GM21447 (cell line): ENCODE data around the gene BRMS1.
"Not testable (repeated sequence)": the region's sequence is repeated elsewhere in the genome, so short reads cannot be mapped to it uniquely, and the experiment has no call there.

Source experiments
- ATAC-seq: cut with Tn5 transposase; IDR thresholded peaks from one replicate; pipeline ENCODE4 v1.9.1; 2021; ENCODE audit not compliant: unreplicated experiment

Gene BRMS1

DNA sequence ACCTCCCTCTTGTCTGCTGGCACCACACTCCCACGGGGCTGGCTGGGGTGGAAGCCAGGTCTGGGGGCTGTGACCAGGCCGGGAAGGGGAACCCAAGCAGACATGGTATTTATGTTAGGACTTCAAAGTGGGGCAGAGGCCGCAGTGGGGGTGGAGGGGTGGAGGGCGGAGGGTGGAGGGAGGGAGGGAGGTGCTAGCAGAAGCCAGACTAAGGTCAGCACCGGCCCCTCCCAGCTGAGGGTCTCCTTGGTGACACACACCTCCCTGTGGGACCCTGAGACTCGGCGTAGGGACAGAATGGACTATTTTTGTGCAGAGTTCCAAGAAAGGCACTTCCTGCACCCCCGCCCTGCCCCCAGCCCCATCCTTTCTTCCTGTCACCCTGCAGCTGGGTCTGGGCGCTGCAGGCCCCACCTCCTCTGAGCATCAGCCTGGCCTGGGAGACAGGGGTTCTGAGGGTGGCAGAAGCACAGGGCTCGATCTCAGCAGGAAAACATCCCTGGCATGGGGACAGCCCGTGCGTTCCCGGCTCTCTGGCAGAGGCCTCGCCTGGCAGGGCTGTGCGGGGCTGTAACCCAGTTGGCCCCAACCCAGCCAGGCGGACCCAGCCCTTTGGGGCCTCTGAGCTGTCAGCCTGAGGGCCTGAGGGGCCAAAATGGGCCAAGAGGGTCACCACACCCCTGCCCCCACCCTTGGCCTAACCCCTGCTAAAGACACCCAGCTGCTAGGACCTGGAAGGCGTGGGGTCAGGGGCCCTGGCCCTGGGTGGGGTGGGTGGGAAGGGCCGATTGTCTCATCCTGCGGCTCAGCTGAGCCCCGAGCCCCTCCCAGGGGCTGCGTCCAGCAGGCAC, 18.4 kb downstream of the BRMS1 start:
- no peak for ATAC-seq

DNA sequence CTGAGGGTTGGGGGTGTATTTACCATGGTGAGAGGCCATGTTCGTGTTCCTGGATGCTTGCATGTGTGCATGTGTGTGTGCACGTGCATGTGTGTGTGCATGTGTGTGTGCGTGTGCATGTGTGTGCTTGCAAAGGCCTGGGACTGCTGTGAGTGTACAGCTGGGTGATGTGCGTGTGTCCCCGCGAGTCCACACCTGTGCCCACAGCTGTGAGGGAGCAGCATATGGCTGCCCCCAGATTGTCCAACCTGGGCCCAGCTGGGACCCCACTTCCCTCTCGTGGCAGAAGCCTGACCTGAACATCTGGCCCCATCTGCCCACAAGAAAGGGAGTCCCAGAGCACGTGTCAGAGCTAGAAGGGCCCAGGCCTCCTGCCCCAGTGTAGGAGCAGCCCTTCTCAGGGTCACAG, 19.6 kb downstream of the BRMS1 start:
- ATAC-seq: no peak

DNA sequence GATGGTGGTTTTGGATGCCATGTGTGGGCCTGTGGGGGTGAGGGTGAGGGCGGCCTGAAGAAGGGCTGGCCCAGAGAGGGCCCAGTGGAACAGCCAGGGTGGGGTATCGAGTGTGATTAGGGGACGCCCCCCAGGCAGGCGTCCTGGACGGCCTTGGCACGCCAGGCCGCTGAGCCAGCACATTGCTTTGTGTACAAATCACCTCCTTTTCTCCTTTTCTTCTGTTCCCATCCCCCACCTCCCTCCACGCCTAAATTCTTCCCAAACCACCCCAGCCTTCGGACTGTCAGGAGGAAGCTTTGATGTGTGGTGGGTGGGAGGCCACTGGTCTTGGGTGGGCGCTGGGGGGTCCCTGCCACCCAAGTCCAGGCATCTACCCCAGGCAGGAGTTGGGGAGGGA, 20.2 kb downstream of the BRMS1 start:
- ATAC-seq: no peak

DNA sequence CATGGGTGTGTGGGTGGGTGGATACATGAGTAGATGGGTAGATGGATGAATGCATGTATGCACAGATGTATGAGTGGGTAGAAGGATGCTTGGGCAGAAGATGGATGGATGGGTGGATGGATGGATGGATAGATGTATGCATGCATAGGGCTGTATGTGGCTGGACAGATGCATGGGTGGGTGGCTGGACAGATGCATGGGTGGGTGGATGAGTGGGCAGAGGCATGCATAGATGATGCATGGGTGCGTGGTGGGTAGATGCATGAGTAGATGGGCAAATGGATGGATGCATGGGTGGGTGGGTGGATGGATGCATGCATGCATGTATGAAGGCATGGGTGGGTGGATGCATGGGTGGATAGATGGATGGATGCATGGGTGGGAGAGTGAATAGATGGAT, 21.2 kb downstream of the BRMS1 start:
- no peak for ATAC-seq

- ATAC-seq: no peak
Measured at GRCh38 chr11:66322732-66323427, 22.0 kb downstream of the BRMS1 start.

GRCh38 chr11:66321606-66322005, 23.3 kb downstream of the BRMS1 start:
- ATAC-seq: no peak

DNA sequence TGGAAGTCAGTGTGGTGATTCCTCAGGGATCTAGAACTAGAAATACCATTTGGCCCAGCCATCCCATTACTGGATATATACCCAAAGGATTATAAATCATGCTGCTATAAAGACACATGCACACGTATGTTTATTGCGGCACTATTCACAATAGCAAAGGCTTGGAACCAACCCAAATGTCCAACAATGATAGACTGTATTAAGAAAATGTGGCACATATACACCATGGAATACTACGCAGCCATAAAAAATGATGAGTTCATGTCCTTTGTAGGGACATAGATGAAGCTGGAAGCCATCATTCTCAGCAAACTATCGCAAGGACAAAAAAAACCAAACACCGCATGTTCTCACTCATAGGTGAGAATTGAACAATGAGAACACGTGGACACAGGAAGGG, 24.2 kb downstream of the BRMS1 start:
- not testable (repeated sequence) for ATAC-seq

DNA sequence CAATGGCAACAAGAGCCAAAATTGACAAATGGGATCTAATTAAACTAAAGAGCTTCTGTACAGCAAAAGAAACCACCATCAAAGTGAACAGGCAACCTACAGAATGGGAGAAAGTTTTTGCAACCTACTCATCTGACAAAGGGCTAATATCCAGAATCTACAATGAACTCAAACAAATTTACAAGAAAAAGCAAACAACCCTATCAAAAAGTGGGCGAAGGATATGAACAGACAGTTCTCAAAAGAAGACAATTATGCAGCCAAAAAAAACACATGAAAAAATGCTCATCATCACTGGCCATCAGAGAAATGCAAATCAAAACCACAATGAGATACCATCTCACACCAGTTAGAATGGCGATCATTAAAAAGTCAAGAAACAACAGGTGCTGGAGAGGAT, 24.6 kb downstream of the BRMS1 start:
- not testable (repeated sequence) for ATAC-seq

- ATAC-seq: no peak
Measured at GRCh38 chr11:66318600-66318970, 26.3 kb downstream of the BRMS1 start.

DNA sequence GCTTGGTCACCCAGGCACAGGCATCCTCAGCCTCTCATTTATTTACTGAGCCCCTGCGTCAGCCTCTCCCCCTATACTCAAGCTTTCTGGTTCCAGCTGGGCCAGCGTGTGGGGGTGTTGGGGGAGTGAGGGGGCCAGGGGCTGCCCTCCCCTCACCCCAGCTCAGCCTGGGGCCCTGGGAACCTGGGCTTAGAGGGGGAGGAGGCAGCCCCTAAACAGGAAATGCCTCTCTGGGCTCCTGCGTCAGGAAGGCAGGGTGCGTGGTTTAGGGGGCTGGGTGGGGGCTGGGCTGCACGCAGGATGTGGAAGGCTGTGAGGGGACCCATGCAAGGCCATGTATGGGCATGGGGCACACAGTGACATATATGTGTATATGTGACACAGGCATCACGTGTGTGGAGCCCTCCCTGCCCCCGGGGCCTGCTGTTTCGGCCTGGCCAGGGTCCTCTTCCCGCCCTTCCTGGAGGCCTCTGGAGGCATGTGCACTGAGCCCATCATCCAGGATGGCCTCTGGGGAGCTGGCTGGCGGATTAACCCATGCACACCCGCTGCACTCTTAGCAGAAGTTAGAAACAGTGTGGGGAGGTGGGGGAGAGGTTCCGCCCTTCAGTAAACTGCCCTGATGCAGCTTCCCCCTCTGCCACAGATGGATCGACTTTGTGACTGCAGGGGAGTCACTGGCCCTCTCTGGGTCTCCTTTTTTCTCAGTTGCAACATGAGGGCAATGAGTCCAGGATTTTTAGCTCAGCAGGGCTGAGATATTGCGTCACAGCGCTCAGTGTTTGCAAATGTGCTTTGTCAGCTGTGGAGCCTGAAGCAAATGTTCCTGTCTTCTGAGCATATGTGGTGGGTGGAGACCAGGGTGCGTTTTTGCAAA, 26.9 kb downstream of the BRMS1 start:
- ATAC-seq: no peak

DNA sequence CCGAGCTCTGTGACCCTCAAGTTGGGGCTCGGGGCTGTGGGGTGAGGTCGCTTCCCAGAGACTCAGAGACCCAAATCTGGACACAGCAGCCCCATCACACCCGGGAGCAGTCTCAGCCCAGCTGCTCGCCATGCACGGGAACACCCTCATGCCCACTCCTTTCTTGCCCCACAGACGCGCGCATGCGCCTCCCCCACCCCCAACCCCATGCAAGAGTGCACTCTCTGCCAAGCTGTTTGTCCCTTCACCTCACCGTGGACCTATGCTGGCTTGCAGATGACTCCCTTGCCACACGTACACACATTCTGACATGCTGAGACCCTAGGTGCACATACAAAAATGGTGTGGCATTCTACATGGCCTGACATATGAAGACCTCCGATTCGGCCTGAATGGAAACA, 27.6 kb downstream of the BRMS1 start:
- no peak for ATAC-seq

DNA sequence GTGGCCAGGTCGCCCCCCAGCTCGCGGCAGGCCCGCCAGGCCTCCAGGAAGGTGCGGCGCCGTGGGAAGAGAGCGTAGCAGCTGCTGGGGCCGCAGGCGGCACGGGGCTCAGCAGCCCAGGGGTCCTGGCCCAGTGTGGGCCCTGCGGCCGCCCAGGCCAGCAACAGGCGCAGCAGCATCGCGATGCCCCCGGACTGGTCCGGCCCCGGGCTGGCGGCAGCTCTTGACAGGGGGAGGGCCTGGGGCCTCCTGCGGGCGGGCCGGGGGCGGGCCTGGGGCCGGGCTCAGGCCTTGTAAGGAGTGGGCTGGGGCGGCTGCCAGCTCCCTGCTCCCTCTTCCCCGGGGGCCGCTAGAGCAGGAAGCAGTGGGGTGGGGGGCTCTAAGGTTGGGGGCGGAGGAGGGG, 28.1 kb downstream of the BRMS1 start, which contains the start of gene CD248:
CD248 (minus strand) TSS at position 196 of the 403 bp plus-strand sequence; CDS start at position 179, 17 bp downstream.
- no peak for ATAC-seq

GRCh38 chr11:66315921-66316811, 28.7 kb downstream of the BRMS1 start:
- ATAC-seq: no peak

GRCh38 chr11:66315498-66315885, 29.4 kb downstream of the BRMS1 start:
- ATAC-seq: no peak

DNA sequence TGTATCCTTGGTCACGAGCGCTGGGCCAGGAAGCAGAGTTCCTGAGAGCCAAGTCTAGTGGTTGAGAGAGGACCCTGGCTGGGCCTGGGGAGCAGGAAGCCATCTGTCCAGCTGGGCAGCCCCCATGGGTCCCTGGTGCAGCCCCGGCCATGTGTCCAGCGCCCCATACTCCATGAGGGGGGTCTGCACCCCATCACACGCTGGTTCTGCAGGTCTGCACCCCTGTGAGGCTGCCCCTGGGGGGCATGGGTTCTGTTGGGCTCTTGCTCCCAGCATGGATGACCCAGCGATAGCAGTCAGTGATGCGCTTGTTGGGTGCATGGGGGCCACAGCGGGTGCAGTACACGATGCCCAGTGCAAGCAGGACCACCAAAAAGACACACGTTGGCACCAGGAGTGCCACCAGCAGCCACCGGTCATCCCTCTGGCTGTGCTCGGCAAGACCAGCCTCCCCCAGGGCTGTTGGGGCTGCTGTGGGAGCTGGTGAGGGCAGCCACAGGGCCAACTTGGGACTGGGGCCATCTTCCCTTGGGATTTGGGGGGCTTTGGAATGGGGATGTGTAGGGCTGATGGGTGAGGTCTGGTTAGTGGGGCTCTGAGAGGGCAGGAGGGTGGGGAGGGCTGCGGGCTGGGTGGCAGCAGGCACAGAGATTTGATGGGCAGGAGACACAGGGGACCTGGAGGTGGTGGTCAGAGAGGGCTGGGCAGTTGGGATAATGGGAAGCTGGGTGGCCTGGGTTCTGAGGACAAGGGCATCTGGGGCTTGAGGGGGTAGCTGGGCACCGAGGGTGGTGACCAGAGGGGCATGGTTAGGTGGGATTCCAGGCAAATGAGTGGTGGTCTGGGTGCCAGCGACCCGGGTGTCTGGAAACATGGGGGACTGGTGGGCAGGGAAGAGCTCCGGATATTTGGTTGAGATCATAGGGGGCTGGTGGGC, 30.1 kb downstream of the BRMS1 start:
- no peak for ATAC-seq

DNA sequence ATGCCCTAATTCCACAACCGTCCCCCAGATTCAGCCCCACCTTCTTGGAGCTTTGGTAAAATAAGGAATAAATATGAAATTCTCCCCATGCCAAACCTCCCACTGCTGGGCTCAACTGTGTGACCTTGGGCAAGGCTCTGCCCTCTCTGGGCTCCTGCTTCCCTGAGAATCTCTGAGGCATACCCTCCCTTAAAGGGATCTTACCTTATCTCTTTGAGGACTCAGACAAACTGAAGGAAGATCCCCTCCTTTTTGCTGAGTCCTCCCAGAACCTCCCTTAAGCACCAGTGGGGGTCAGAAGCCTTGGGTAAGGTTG, 30.8 kb downstream of the BRMS1 start:
- ATAC-seq: no peak

GRCh38 chr11:66313321-66314185, 31.4 kb downstream of the BRMS1 start:
- no peak for ATAC-seq

DNA sequence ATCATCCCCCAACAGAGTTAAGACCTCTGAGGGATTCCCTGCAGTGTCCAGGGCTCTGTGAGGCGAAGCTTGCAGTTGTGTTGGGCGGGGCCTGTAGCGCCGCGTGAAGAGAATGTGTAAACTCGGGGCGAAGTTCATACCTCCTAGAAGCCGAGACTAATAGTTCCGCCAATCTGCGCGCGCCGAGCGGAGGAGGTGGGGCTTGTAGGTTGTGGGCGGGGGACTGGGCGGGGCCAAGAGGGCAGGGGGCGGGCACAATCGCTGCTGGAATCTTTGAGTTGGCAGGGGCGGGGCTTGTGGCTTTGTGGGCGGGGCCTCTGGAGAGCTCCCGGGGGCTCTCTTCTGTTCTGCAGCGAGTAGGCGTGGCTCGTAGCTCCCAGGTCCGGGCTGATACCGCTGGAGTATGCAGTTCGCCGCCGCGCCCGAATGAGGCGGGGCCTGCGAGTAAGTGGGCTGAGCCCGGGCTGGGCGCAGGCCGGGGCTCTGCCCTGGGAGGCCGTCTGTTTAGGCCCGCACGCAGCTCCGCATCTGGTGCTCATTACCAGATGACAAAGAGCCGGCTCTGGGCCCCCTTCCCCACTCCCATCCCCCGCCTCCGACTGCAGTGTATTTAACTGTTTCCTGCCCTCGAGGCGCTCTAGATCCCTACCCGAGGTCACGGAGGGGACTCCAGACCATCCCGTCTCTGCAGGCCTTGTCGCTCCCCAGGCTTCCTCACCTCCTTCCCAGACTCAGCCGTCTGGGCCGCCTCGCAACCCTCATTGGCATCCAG, 32.2 kb downstream of the BRMS1 start:
- ATAC-seq: peak; percentile 62
